Aorta (tissue), 5 donors: Measurements from ENCODE around the gene CFAP221. TPM values are rescaled to one million over a fixed set of nuclear protein-coding genes. Genes with fewer than 3 reads are reported as not detected.

Experiments used
- ATAC-seq: fragments of 200-7000 bp; cut with Tn5 transposase; one replicate; pipeline ENCODE4 v1.9.1; 2022; ENCODE audit warnings: moderate library complexity; ENCODE audit not compliant: low FRiP score
- DNase-seq, 2 donors: peaks; one replicate each; pipeline ENCODE4 v3.0.0-alpha.2; 2020
- H3K27ac ChIP-seq, 2 donors: one replicate each; pipeline ENCODE4 v1.5.1; 2013; ENCODE audit warnings: low read length in 2 of 2, mild to moderate bottlenecking in 2 of 2, moderate library complexity in 2 of 2, control low read depth in 1 of 2, inconsistent platforms in 1 of 2, low read depth in 1 of 2
- H3K27me3 ChIP-seq, 2 donors: one replicate each; pipeline ENCODE4 v1.6.1; 2013; ENCODE audit warnings: control low read depth in 1 of 2, low read length in 1 of 2, mild to moderate bottlenecking in 1 of 2, moderate library complexity in 1 of 2; ENCODE audit not compliant: insufficient read depth in 2 of 2, control insufficient read depth in 1 of 2
- H3K36me3 ChIP-seq, 2 donors: one replicate each; pipeline ENCODE4 v1.6.1; 2013; ENCODE audit warnings: control low read depth in 1 of 2, low read length in 1 of 2, mild to moderate bottlenecking in 1 of 2; ENCODE audit not compliant: insufficient read depth in 2 of 2, control insufficient read depth in 1 of 2
- H3K4me1 ChIP-seq, 2 donors: one replicate each; pipeline ENCODE4 v1.6.1; 2013; ENCODE audit warnings: low read length in 2 of 2, control low read depth in 1 of 2, mild to moderate bottlenecking in 1 of 2, moderate library complexity in 1 of 2; ENCODE audit not compliant: insufficient read depth in 2 of 2, control insufficient read depth in 1 of 2
- H3K4me3 ChIP-seq, 2 donors: one replicate each; pipeline ENCODE4 v1.5.1; 2013; ENCODE audit warnings: low read length in 2 of 2, control low read depth in 1 of 2, mild to moderate bottlenecking in 1 of 2
- H3K9me3 ChIP-seq: one replicate; pipeline ENCODE4 v1.6.1; 2013; ENCODE audit warnings: mild to moderate bottlenecking, low read length; ENCODE audit not compliant: control insufficient read depth
- WGBS, 2 donors: extraction: QIAGEN DNeasy Blood & Tissue Kit; methylation state at CpG; one replicate each; pipeline ENCODE4 v1.1.7; 2013; 5-methylcytosine and 5-hydroxymethylcytosine counted together
- intact Hi-C, 2 donors: fragments of 100-400 bp; cut with DNase I; formaldehyde crosslinking; loops; one replicate each; pipeline versions ENCODE4 v1.14.2 to v1.15.0; 2022
- polyA plus RNA-seq, 2 donors: library from polyadenylated mRNA; stranded (reverse); fragments of 200-250 nt; gene quantifications; one replicate each; pipeline ENCODE4 v1.2.3, GENCODE V29; 2013
- total RNA-seq, 2 donors: library from RNA; stranded (reverse); fragmentation: NEBNext Ultra II Directional; extraction: Animal tissue kit (Norgen Biotek cat#: 25700); gene quantifications; one replicate each; pipeline ENCODE4 v1.2.1, GENCODE V29; 2021
- donor health status: healthy with polysubstance abuse.
- donor health status: Bipolar disorder and iron deficiency.
- donor health status: DM: no; HTN: no; CAD: no.
- donor health status: DM: no; HTN: no; CAD: no.
- donor health status: DM: yes; HTN: yes; CAD: no.

CFAP221 gene
- total and polyA plus RNA-seq, 4 donors, result 0.18 to 2.1 (median 0.69) TPM; not detected in 1

DNA sequence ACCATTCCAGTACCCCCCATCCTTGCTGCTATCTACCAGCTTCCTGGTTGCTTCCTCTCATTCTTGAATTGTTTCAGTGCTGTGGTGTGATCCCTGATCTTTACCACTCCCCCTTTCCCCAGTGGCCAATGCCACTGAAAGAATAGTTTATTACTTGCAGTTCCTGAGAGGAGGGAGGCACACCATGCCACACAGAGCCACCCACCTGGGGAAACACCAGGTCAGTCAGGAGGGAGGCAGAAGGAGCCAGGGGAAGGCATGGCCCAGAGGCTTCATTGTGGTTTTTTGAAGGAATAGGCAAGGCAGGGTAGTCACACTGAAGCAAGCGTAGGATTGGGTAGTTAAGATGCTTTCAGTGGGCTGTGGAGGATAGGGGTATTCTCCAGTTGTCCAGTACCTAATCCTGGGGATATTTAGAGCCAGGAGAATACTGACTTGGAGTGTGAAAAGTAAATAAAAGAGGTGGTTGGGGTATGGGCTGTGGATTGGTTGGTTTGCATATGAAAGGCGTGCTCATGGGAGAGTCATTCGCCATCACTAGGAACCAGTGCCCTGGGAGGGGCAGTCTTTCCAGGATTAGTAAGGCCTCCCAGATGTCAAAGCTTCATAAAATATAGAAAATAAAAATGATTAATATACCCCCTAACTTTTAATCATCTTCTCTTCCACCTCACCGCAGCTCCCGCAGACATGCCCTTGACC lies 128.1 kb downstream of the CFAP221 start:
- H3K9me3 ChIP-seq, result no peaks in the 10 kb centered on the region
- H3K36me3 ChIP-seq, result no peaks in the 10 kb centered on the region
- intact Hi-C loops, result no loop called here
- no peak overlapping the region for H3K27ac ChIP-seq
- H3K27me3 ChIP-seq, result no peaks in the 10 kb centered on the region
- no peak for ATAC-seq
- H3K4me3 ChIP-seq, result no peak overlapping the region
- no peak for DNase-seq
- no peaks in the 10 kb centered on the region for H3K4me1 ChIP-seq
- 90 to 99% methylated on average over 5 of the region's 5 CpGs for WGBS, 2 donors

DNA sequence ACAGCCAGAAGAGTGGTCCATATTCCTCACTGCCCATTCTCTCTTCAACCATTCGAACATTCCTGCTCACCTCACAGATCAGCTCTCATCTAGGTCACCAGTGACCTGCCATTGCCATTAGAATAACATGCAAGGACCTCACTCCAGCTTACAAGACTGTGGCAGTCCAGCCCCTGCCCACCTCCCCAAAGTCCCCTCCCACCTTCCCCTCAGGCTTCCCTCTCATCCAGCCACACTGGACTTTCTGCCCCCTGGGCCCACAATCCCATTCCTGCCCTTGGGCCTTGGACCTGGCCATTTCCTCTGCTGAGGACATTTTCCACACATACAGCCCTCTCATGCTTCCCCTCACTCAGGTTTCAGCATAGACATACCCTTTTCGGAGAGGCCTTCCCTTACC lies 129.5 kb downstream of the CFAP221 start:
- no peaks in the 10 kb centered on the region for H3K36me3 ChIP-seq
- no peaks in the 10 kb centered on the region for H3K9me3 ChIP-seq
- WGBS, 2 donors, result 95 to 97% methylated on average over 2 of the region's 2 CpGs
- H3K27me3 ChIP-seq, result no peaks in the 10 kb centered on the region
- DNase-seq (no peak), ATAC-seq (no peak)
- intact Hi-C loops, result no loop called here
- H3K27ac ChIP-seq, result no peak overlapping the region
- H3K4me1 ChIP-seq, result no peaks in the 10 kb centered on the region
- no peak overlapping the region for H3K4me3 ChIP-seq

GRCh38 chr2:119674711-119675500 lies 130.7 kb downstream of the CFAP221 start:
- H3K36me3 ChIP-seq, result no peaks in the 10 kb centered on the region
- intact Hi-C loops, result no loop called here
- DNase-seq (peak in 1 of 2 donors; percentile 75), ATAC-seq (peak; percentile 67)
- H3K4me3 ChIP-seq, result no peak overlapping the region
- H3K27me3 ChIP-seq, result no peaks in the 10 kb centered on the region
- 26% methylated on average over 10 of the region's 10 CpGs for WGBS, 2 donors
- peak overlapping the region in 1 of 2 donors; percentile 32 for H3K27ac ChIP-seq
- H3K9me3 ChIP-seq, result no peaks in the 10 kb centered on the region
- H3K4me1 ChIP-seq, result no peaks in the 10 kb centered on the region

DNA sequence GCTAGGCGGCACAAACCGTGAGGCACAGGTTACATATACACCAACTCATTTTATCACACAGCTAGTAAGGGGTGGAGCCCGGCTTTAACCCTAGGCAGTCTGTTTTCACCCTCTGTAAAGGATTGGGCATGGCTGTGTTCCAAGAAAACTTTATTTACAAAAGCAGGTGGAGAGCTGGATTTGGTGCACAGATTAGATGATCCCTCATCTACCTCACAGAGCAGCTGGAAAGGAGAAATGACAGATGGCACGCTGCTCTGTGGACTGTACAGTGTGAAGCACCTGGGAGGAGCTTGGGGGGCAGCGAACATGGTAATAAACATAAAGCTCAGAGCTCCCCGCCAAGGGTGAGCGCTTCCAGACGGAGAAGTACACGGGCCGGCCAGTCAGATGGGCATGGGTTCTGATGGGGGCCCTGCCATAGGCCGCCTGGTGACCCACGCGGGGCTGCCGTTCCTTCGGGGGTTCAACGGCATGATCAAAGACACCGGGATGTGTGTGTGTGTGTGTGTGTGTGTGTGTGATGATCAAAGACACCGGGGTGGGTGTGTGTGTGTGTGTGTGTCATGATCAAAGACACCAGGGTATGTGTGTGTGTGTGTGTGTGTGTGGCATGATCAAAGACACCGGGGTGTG lies 133.9 kb downstream of the CFAP221 start:
- no peaks in the 10 kb centered on the region for H3K27me3 ChIP-seq
- WGBS, 2 donors, result 74 to 75% methylated on average over 18 to 19 of the region's 19 CpGs
- H3K27ac ChIP-seq, result no peak overlapping the region
- intact Hi-C loops, result no loop called here
- no peaks in the 10 kb centered on the region for H3K9me3 ChIP-seq
- peaks cover 0 to 2% of the 10 kb centered on the region in 2 donors for H3K36me3 ChIP-seq
- ATAC-seq (peak; percentile 16), DNase-seq (no peak)
- no peaks in the 10 kb centered on the region for H3K4me1 ChIP-seq
- H3K4me3 ChIP-seq, result no peak overlapping the region

GRCh38 chr2:119679526-119679837 lies 135.2 kb downstream of the CFAP221 start:
- H3K9me3 ChIP-seq, result no peaks in the 10 kb centered on the region
- DNase-seq (no peak), ATAC-seq (no peak)
- H3K4me3 ChIP-seq, result peak overlapping the region; percentile 63 to 96
- H3K36me3 ChIP-seq, result peaks cover 0 to 2% of the 10 kb centered on the region in 2 donors
- H3K4me1 ChIP-seq, result no peaks in the 10 kb centered on the region
- intact Hi-C loops, result no loop called here
- H3K27me3 ChIP-seq, result no peaks in the 10 kb centered on the region
- no peak overlapping the region for H3K27ac ChIP-seq
- 6 to 9% methylated on average over 9 of the region's 9 CpGs for WGBS, 2 donors

DNA sequence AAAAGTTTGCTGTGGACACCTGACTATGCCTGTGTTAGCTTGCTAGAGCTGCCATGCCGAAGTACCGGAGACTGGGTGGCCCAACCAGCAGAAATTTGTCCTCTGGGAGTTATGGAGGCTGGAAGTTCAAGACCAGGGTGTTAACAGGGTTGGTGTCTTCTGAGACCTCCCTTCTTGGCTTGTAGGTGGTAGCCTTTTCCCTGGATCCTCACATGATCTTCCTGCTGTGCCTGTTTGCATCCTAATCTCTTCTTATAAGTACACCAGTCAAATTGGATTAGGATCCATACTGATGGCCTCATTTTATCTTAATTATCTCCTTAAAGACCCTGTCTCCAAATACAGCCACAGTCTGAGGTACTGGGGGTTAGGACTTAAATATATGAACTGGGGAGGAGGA lies 135.6 kb downstream of the CFAP221 start:
- WGBS, 2 donors, result 67 to 85% methylated on average over 2 of the region's 2 CpGs
- no peak overlapping the region for H3K27ac ChIP-seq
- H3K36me3 ChIP-seq, result peaks cover 0 to 2% of the 10 kb centered on the region in 2 donors
- no peaks in the 10 kb centered on the region for H3K9me3 ChIP-seq
- H3K4me1 ChIP-seq, result no peaks in the 10 kb centered on the region
- intact Hi-C loops, result no loop called here
- H3K27me3 ChIP-seq, result no peaks in the 10 kb centered on the region
- DNase-seq (no peak), ATAC-seq (no peak)
- no peak overlapping the region for H3K4me3 ChIP-seq

- Histone ChIP-seq H3K27ac (no peak overlapping the region), H3K9me3 (no peaks in the 10 kb centered on the region), H3K4me1 (no peaks in the 10 kb centered on the region), H3K27me3 (no peaks in the 10 kb centered on the region), H3K4me3 (no peak overlapping the region), H3K36me3 (peaks cover 0 to 2% of the 10 kb centered on the region in 2 donors)
- 93 to 98% methylated on average over 13 of the region's 13 CpGs for WGBS, 2 donors
- DNase-seq, result no peak
- ATAC-seq, result no peak
- intact Hi-C loops, result no loop called here
Measured at GRCh38 chr2:119680457-119681202, 136.4 kb downstream of the CFAP221 start.

- Histone ChIP-seq H3K4me3 (no peak overlapping the region), H3K4me1 (no peaks in the 10 kb centered on the region), H3K9me3 (no peaks in the 10 kb centered on the region), H3K27ac (no peak overlapping the region), H3K36me3 (peaks cover 0 to 2% of the 10 kb centered on the region in 2 donors), H3K27me3 (no peaks in the 10 kb centered on the region)
- DNase-seq (no peak), ATAC-seq (no peak)
- intact Hi-C loops, result no loop called here
- 92% methylated on average over 25 of the region's 25 CpGs for WGBS, 2 donors
Measured at GRCh38 chr2:119681203-119681867, 137.1 kb downstream of the CFAP221 start.
